ENCODE data around the gene MNT. TPM values are rescaled to one million over a fixed set of nuclear protein-coding genes. Genes with fewer than 3 reads are reported as not detected.

MNT gene
- total RNA-seq, 1 donor from 2014 or later, result 4.5 TPM

- no peaks in the 10 kb centered on the region for H3K27me3 ChIP-seq (ENCODE audit: control insufficient read depth, insufficient read depth, low read length)
- H3K4me3 ChIP-seq (ENCODE audit: low read depth, low read length), result no peak overlapping the region
- peaks cover 19% of the 10 kb centered on the region for H3K36me3 ChIP-seq (ENCODE audit: control insufficient read depth, insufficient read depth, low read length)
- FAIRE-seq (no peak), DNase-seq (ENCODE audit: low read depth) (no peak)
- TF ChIP-seq CTCF (IDR thresholded peaks at IDR 0.05; ENCODE audit: insufficient read depth, low read length, severe bottlenecking), result no peak
Measured at GRCh38 chr17:2369039-2369438, 31.8 kb downstream of the MNT start.

- Histone ChIP-seq H3K36me3 (ENCODE audit: control insufficient read depth, insufficient read depth, low read length) (peaks cover 18% of the 10 kb centered on the region), H3K4me3 (ENCODE audit: low read depth, low read length) (no peak overlapping the region), H3K27me3 (ENCODE audit: control insufficient read depth, insufficient read depth, low read length) (no peaks in the 10 kb centered on the region)
- no peak for TF ChIP-seq CTCF (IDR thresholded peaks at IDR 0.05; ENCODE audit: insufficient read depth, low read length, severe bottlenecking)
- no peak for FAIRE-seq
- no peak for DNase-seq (ENCODE audit: low read depth)
Measured at GRCh38 chr17:2368359-2368758, 32.5 kb downstream of the MNT start.

GRCh38 chr17:2366747-2367494 is 33.9 kb downstream of the MNT start:
- no peak for FAIRE-seq

GRCh38 chr17:2365132-2365531 is 35.7 kb downstream of the MNT start:
- FAIRE-seq, result no peak
- TF ChIP-seq CTCF (IDR thresholded peaks at IDR 0.05; ENCODE audit: insufficient read depth, low read length, severe bottlenecking), result no peak
- no peak for DNase-seq (ENCODE audit: low read depth)

More at GRCh38 chr17:2366747-2367494, 33.9 kb downstream of the MNT start:
- peaks cover 19% of the 10 kb centered on the region for H3K36me3 ChIP-seq (ENCODE audit: control insufficient read depth, insufficient read depth, low read length)
- DNase-seq (ENCODE audit: low read depth), result no peak
- TF ChIP-seq CTCF (IDR thresholded peaks at IDR 0.05; ENCODE audit: insufficient read depth, low read length, severe bottlenecking), result peak; percentile 24
- no peaks in the 10 kb centered on the region for H3K27me3 ChIP-seq (ENCODE audit: control insufficient read depth, insufficient read depth, low read length)
- no peak overlapping the region for H3K4me3 ChIP-seq (ENCODE audit: low read depth, low read length)

GRCh38 chr17:2364763-2365116 is 36.1 kb downstream of the MNT start:
- Histone ChIP-seq H3K4me3 (ENCODE audit: low read depth, low read length) (no peak overlapping the region), H3K27me3 (ENCODE audit: control insufficient read depth, insufficient read depth, low read length) (no peaks in the 10 kb centered on the region), H3K36me3 (ENCODE audit: control insufficient read depth, insufficient read depth, low read length) (peaks cover 22% of the 10 kb centered on the region)
- no peak for DNase-seq (ENCODE audit: low read depth)
- TF ChIP-seq CTCF (IDR thresholded peaks at IDR 0.05; ENCODE audit: insufficient read depth, low read length, severe bottlenecking), result no peak
- FAIRE-seq, result no peak

More at GRCh38 chr17:2365132-2365531, 35.7 kb downstream of the MNT start:
- Histone ChIP-seq H3K36me3 (ENCODE audit: control insufficient read depth, insufficient read depth, low read length) (peaks cover 22% of the 10 kb centered on the region), H3K27me3 (ENCODE audit: control insufficient read depth, insufficient read depth, low read length) (no peaks in the 10 kb centered on the region), H3K4me3 (ENCODE audit: low read depth, low read length) (no peak overlapping the region)
